Aorta (tissue), 5 donors: ENCODE results near the gene MAPK14. TPM values are rescaled to one million over a fixed set of nuclear protein-coding genes. Genes with fewer than 3 reads are reported as not detected.
"Not testable (repeated sequence)": the region's sequence is repeated elsewhere in the genome, so short reads cannot be mapped to it uniquely, and the experiment has no call there.

Experiments used
- ATAC-seq: fragments of 200-7000 bp; cut with Tn5 transposase; one replicate; pipeline ENCODE4 v1.9.1; 2022; ENCODE audit warnings: moderate library complexity; ENCODE audit not compliant: low FRiP score
- DNase-seq, 2 donors: peaks; one replicate each; pipeline ENCODE4 v3.0.0-alpha.2; 2020
- H3K27ac ChIP-seq, 2 donors: one replicate each; pipeline ENCODE4 v1.5.1; 2013; ENCODE audit warnings: low read length in 2 of 2, mild to moderate bottlenecking in 2 of 2, moderate library complexity in 2 of 2, control low read depth in 1 of 2, inconsistent platforms in 1 of 2, low read depth in 1 of 2
- H3K27me3 ChIP-seq, 2 donors: one replicate each; pipeline ENCODE4 v1.6.1; 2013; ENCODE audit warnings: control low read depth in 1 of 2, low read length in 1 of 2, mild to moderate bottlenecking in 1 of 2, moderate library complexity in 1 of 2; ENCODE audit not compliant: insufficient read depth in 2 of 2, control insufficient read depth in 1 of 2
- H3K36me3 ChIP-seq, 2 donors: one replicate each; pipeline ENCODE4 v1.6.1; 2013; ENCODE audit warnings: control low read depth in 1 of 2, low read length in 1 of 2, mild to moderate bottlenecking in 1 of 2; ENCODE audit not compliant: insufficient read depth in 2 of 2, control insufficient read depth in 1 of 2
- H3K4me1 ChIP-seq, 2 donors: one replicate each; pipeline ENCODE4 v1.6.1; 2013; ENCODE audit warnings: low read length in 2 of 2, control low read depth in 1 of 2, mild to moderate bottlenecking in 1 of 2, moderate library complexity in 1 of 2; ENCODE audit not compliant: insufficient read depth in 2 of 2, control insufficient read depth in 1 of 2
- H3K4me3 ChIP-seq, 2 donors: one replicate each; pipeline ENCODE4 v1.5.1; 2013; ENCODE audit warnings: low read length in 2 of 2, control low read depth in 1 of 2, mild to moderate bottlenecking in 1 of 2
- H3K9me3 ChIP-seq: one replicate; pipeline ENCODE4 v1.6.1; 2013; ENCODE audit warnings: mild to moderate bottlenecking, low read length; ENCODE audit not compliant: control insufficient read depth
- WGBS, 2 donors: extraction: QIAGEN DNeasy Blood & Tissue Kit; methylation state at CpG; one replicate each; pipeline ENCODE4 v1.1.7; 2013; 5-methylcytosine and 5-hydroxymethylcytosine counted together
- intact Hi-C, 2 donors: fragments of 100-400 bp; cut with DNase I; formaldehyde crosslinking; loops; one replicate each; pipeline versions ENCODE4 v1.14.2 to v1.15.0; 2022
- polyA plus RNA-seq, 2 donors: library from polyadenylated mRNA; stranded (reverse); fragments of 200-250 nt; gene quantifications; one replicate each; pipeline ENCODE4 v1.2.3, GENCODE V29; 2013
- total RNA-seq, 2 donors: library from RNA; stranded (reverse); fragmentation: NEBNext Ultra II Directional; extraction: Animal tissue kit (Norgen Biotek cat#: 25700); gene quantifications; one replicate each; pipeline ENCODE4 v1.2.1, GENCODE V29; 2021
- donor health status: healthy with polysubstance abuse.
- donor health status: Bipolar disorder and iron deficiency.
- donor health status: DM: no; HTN: no; CAD: no.
- donor health status: DM: no; HTN: no; CAD: no.
- donor health status: DM: yes; HTN: yes; CAD: no.

The MAPK14 gene
- total and polyA plus RNA-seq, 4 donors = 19.8 to 62.0 (median 38.5) TPM

GRCh38 chr6:36129334-36129733, 101.7 kb downstream of the MAPK14 start:
- not testable (repeated sequence) for H3K36me3 ChIP-seq, H3K27ac ChIP-seq, H3K4me1 ChIP-seq, H3K27me3 ChIP-seq, ATAC-seq, DNase-seq, H3K9me3 ChIP-seq, H3K4me3 ChIP-seq
- WGBS, 2 donors = 96 to 98% methylated on average over 16 of the region's 16 CpGs
- intact Hi-C loops = loop anchor here in 1 of 2 donors (10.0 kb wide), 1 partner anchor 65 kb away; the partner anchor contains the start of gene BRPF3

GRCh38 chr6:36129941-36130666, 102.5 kb downstream of the MAPK14 start, which contains the start of gene MAPK13:
Gene MAPK13, plus strand, starts transcription at chr6:36130513. Its CDS starts 70 bp downstream, at chr6:36130583.
- Histone ChIP-seq H3K27ac (no peak within 1 kb of the TSS), H3K27me3 (no peaks in the 10 kb centered on the region), H3K4me3 (peak within 1 kb of the TSS; percentile 3 to 29), H3K36me3 (no peaks in the 10 kb centered on the region), H3K4me1 (no peaks in the 10 kb centered on the region), H3K9me3 (no peaks in the 10 kb centered on the region)
- intact Hi-C loops = loop anchor here in 1 of 2 donors (10.0 kb wide), 1 partner anchor 65 kb away; the partner anchor contains the start of gene BRPF3
- ATAC-seq (no peak), DNase-seq (no peak)
- WGBS, 2 donors = 4% methylated on average over 31 to 59 of the region's 59 CpGs

GRCh38 chr6:36130667-36131510, 103.3 kb downstream of the MAPK14 start:
- Histone ChIP-seq H3K27ac (no peak overlapping the region), H3K4me3 (peak overlapping the region; percentile 3 to 29), H3K4me1 (no peaks in the 10 kb centered on the region), H3K27me3 (no peaks in the 10 kb centered on the region), H3K9me3 (no peaks in the 10 kb centered on the region), H3K36me3 (no peaks in the 10 kb centered on the region)
- intact Hi-C loops = no loop called here
- 37 to 42% methylated on average over 42 to 52 of the region's 52 CpGs for WGBS, 2 donors
- ATAC-seq (peak; percentile 48), DNase-seq (no peak)

GRCh38 chr6:36131511-36132245, 104.1 kb downstream of the MAPK14 start:
- Histone ChIP-seq H3K27ac (no peak overlapping the region), H3K9me3 (no peaks in the 10 kb centered on the region)
- intact Hi-C loops = no loop called here

GRCh38 chr6:36132246-36132895, 104.8 kb downstream of the MAPK14 start:
- no peak overlapping the region for H3K4me3 ChIP-seq
- intact Hi-C loops = no loop called here
- no peak overlapping the region for H3K27ac ChIP-seq
- 96 to 98% methylated on average over 5 of the region's 5 CpGs for WGBS, 2 donors
- H3K9me3 ChIP-seq = no peaks in the 10 kb centered on the region
- DNase-seq (no peak), ATAC-seq (no peak)
- no peaks in the 10 kb centered on the region for H3K36me3 ChIP-seq
- H3K4me1 ChIP-seq = no peaks in the 10 kb centered on the region
- H3K27me3 ChIP-seq = no peaks in the 10 kb centered on the region

More at GRCh38 chr6:36131511-36132245, 104.1 kb downstream of the MAPK14 start:
- no peak for DNase-seq
- no peak overlapping the region for H3K4me3 ChIP-seq
- H3K36me3 ChIP-seq = no peaks in the 10 kb centered on the region
- no peak for ATAC-seq
- 80 to 84% methylated on average over 8 of the region's 8 CpGs for WGBS, 2 donors
- no peaks in the 10 kb centered on the region for H3K4me1 ChIP-seq
- H3K27me3 ChIP-seq = no peaks in the 10 kb centered on the region

GRCh38 chr6:36133148-36133547, 105.5 kb downstream of the MAPK14 start:
- H3K27ac ChIP-seq = no peak overlapping the region
- DNase-seq = no peak
- no peak overlapping the region for H3K4me3 ChIP-seq
- no peaks in the 10 kb centered on the region for H3K27me3 ChIP-seq
- H3K4me1 ChIP-seq = no peaks in the 10 kb centered on the region
- intact Hi-C loops = no loop called here
- no peak for ATAC-seq
- H3K9me3 ChIP-seq = no peaks in the 10 kb centered on the region
- no peaks in the 10 kb centered on the region for H3K36me3 ChIP-seq
- 93 to 96% methylated on average over 4 of the region's 4 CpGs for WGBS, 2 donors

GRCh38 chr6:36133912-36134311, 106.3 kb downstream of the MAPK14 start:
- no peaks in the 10 kb centered on the region for H3K4me1 ChIP-seq
- no peak for ATAC-seq
- no peak overlapping the region for H3K27ac ChIP-seq
- 93 to 94% methylated on average over 4 of the region's 4 CpGs for WGBS, 2 donors
- H3K36me3 ChIP-seq = no peaks in the 10 kb centered on the region
- DNase-seq = no peak
- no peak overlapping the region for H3K4me3 ChIP-seq
- no peaks in the 10 kb centered on the region for H3K9me3 ChIP-seq
- H3K27me3 ChIP-seq = no peaks in the 10 kb centered on the region
- intact Hi-C loops = no loop called here
